T-helper 17 cell (primary cell): ENCODE measurements around the gene CLCN2. TPM values are rescaled to one million over a fixed set of nuclear protein-coding genes. Genes with fewer than 3 reads are reported as not detected.

ENCODE experiments used
- ATAC-seq: fragments of 150-1000 bp; cut with Tn5 transposase; 2 replicates; pipeline ENCODE4 v1.10.0; 2021; ENCODE audit warnings: mild to moderate bottlenecking, moderate library complexity
- DNase-seq, 3 donors: peaks; one replicate each; pipeline versions ENCODE4 v3.0.0 to v3.0.0-alpha.2; 2020 to 2021
- H3K9me3 ChIP-seq: one replicate; pipeline ENCODE4 v1.7.0; 2013; ENCODE audit warnings: low read length, mild to moderate bottlenecking; ENCODE audit not compliant: control insufficient read depth, poor library complexity, severe bottlenecking
- H3K27ac Mint-ChIP-seq: one replicate; pipeline ENCODE4 v1.8.0; 2022; ENCODE audit warnings: mild to moderate bottlenecking, moderate library complexity, mixed read lengths
- H3K27me3 Mint-ChIP-seq: one replicate; pipeline ENCODE4 v1.8.0; 2022; ENCODE audit warnings: mixed read lengths
- H3K36me3 Mint-ChIP-seq: one replicate; pipeline ENCODE4 v1.8.0; 2022; ENCODE audit warnings: low read depth, mixed read lengths
- H3K4me1 Mint-ChIP-seq: one replicate; pipeline ENCODE4 v1.8.0; 2022; ENCODE audit warnings: mild to moderate bottlenecking, mixed read lengths
- H3K4me3 Mint-ChIP-seq: one replicate; pipeline ENCODE4 v1.8.0; 2022; ENCODE audit warnings: mild to moderate bottlenecking, moderate library complexity, mixed read lengths
- total RNA-seq, 4 donors: library from RNA in 2 of 4; stranded (reverse) in 2 of 4; gene quantifications; one replicate each; pipeline ENCODE4 v1.2.3 and lab custom pipeline; 2022 to 2026

CLCN2 gene
- total RNA-seq, 2 donors from 2014 or later, result 4.6 TPM

DNA sequence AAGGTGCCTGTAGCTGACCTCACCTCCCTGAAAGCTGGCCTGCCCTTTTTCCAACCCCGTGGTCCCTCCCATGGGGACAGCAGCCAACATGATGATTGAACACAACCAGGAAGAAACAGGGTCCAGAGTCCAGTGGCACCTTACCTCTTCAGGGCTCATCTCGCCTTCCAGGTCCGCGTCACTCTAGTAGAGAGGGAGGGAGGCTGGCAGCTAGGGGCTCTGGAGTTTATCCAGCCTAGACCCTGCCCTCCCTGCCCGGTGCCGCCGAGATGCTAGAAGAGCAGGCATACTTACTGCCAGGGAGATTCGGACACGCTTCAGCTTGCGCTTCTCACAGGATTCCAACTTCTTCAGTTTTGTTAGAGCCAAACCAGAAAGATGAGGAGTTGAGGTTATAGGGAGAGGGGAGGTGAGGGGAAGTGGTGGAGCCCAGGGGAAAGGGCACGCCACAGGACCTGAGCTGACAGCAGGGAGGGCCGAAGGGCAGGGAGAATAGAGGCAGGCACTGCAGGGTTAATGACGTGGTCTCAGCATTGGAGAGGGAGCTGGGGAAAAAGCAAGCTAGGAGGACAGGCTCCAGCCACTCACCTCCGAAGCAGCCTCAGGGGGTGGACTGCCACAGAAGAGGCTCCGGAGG is 9.1 kb downstream of the CLCN2 start:
- Mint-ChIP-seq H3K36me3 (no peaks in the 10 kb centered on the region), H3K27ac (no peak overlapping the region)
- DNase-seq, result no peak

GRCh38 chr3:184351511-184352148 is 9.8 kb downstream of the CLCN2 start:
- no peaks in the 10 kb centered on the region for H3K4me1 Mint-ChIP-seq
- H3K36me3 Mint-ChIP-seq, result no peaks in the 10 kb centered on the region
- H3K27ac Mint-ChIP-seq, result no peak overlapping the region
- H3K27me3 Mint-ChIP-seq, result no peaks in the 10 kb centered on the region
- H3K4me3 Mint-ChIP-seq, result no peak overlapping the region
- ATAC-seq (no peak), DNase-seq (no peak)
- no peaks in the 10 kb centered on the region for H3K9me3 ChIP-seq

More for the DNA sequence above, 9.1 kb downstream of the CLCN2 start:
- no peaks in the 10 kb centered on the region for H3K27me3 Mint-ChIP-seq
- no peaks in the 10 kb centered on the region for H3K4me1 Mint-ChIP-seq
- no peaks in the 10 kb centered on the region for H3K9me3 ChIP-seq
- H3K4me3 Mint-ChIP-seq, result no peak overlapping the region
- ATAC-seq, result no peak

DNA sequence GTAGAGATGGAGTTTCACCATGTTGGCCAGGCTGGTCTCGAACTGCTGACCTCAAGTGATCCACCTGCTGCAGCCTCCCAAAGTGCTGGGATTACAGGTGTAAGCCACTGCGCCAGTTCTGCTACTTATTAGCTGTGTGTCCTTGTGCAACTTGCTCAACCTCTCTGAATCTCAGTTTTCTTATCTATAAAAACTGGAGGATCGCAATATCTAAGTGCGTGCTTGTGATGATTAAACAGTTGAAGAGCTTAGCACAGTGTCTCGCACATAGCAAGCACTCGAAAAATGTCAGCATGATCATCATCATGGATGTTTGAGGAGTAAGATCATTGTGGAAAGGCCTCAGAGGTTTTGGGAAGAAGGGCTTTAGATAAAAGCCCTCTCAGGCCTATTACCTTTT is 10.8 kb downstream of the CLCN2 start:
- peaks cover 1% of the 10 kb centered on the region for H3K4me1 Mint-ChIP-seq
- H3K27me3 Mint-ChIP-seq, result no peaks in the 10 kb centered on the region
- ATAC-seq (no peak), DNase-seq (no peak)
- H3K27ac Mint-ChIP-seq, result no peak overlapping the region
- H3K9me3 ChIP-seq, result no peaks in the 10 kb centered on the region
- no peaks in the 10 kb centered on the region for H3K36me3 Mint-ChIP-seq
- H3K4me3 Mint-ChIP-seq, result no peak overlapping the region

GRCh38 chr3:184349563-184350470 is 11.6 kb downstream of the CLCN2 start:
- no peaks in the 10 kb centered on the region for H3K36me3 Mint-ChIP-seq
- H3K27ac Mint-ChIP-seq, result no peak overlapping the region

GRCh38 chr3:184348057-184348382 is 13.4 kb downstream of the CLCN2 start:
- DNase-seq, result no peak
- no peaks in the 10 kb centered on the region for H3K36me3 Mint-ChIP-seq
- peaks cover 3% of the 10 kb centered on the region for H3K4me1 Mint-ChIP-seq
- H3K4me3 Mint-ChIP-seq, result no peak overlapping the region
- no peak overlapping the region for H3K27ac Mint-ChIP-seq
- no peaks in the 10 kb centered on the region for H3K27me3 Mint-ChIP-seq
- ATAC-seq, result no peak
- H3K9me3 ChIP-seq, result no peaks in the 10 kb centered on the region

More at GRCh38 chr3:184349563-184350470, 11.6 kb downstream of the CLCN2 start:
- H3K4me1 Mint-ChIP-seq, result peaks cover 3% of the 10 kb centered on the region
- DNase-seq (no peak), ATAC-seq (no peak)
- H3K9me3 ChIP-seq, result no peaks in the 10 kb centered on the region
- no peak overlapping the region for H3K4me3 Mint-ChIP-seq
- H3K27me3 Mint-ChIP-seq, result no peaks in the 10 kb centered on the region

GRCh38 chr3:184347321-184348056 is 13.9 kb downstream of the CLCN2 start:
- DNase-seq (no peak), ATAC-seq (no peak)
- no peaks in the 10 kb centered on the region for H3K9me3 ChIP-seq
- Mint-ChIP-seq H3K27ac (peak overlapping the region; percentile 21), H3K27me3 (no peaks in the 10 kb centered on the region), H3K36me3 (no peaks in the 10 kb centered on the region), H3K4me3 (no peak overlapping the region), H3K4me1 (peaks cover 3% of the 10 kb centered on the region)

GRCh38 chr3:184346480-184347190 is 14.8 kb downstream of the CLCN2 start:
- H3K4me3 Mint-ChIP-seq, result no peak overlapping the region
- H3K4me1 Mint-ChIP-seq, result peaks cover 3% of the 10 kb centered on the region
- no peak for ATAC-seq

DNA sequence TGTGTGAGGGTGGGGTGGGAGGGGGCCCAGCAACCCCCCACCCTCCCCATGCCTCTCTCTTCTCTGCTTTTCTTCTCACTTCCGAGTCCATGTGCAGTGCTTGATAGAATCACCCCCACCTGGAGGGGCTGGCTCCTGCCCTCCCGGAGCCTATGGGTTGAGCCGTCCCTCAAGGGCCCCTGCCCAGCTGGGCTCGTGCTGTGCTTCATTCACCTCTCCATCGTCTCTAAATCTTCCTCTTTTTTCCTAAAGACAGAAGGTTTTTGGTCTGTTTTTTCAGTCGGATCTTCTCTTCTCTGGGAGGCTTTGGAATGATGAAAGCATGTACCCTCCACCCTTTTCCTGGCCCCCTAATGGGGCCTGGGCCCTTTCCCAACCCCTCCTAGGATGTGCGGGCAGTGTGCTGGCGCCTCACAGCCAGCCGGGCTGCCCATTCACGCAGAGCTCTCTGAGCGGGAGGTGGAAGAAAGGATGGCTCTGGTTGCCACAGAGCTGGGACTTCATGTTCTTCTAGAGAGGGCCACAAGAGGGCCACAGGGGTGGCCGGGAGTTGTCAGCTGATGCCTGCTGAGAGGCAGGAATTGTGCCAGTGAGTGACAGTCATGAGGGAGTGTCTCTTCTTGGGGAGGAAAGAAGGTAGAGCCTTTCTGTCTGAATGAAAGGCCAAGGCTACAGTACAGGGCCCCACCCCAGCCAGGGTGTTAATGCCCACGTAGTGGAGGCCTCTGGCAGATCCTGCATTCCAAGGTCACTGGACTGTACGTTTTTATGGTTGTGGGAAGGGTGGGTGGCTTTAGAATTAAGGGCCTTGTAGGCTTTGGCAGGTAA is 15.9 kb downstream of the CLCN2 start:
- peak; percentile 47 for ATAC-seq
- Mint-ChIP-seq H3K4me3 (no peak overlapping the region), H3K27ac (no peak overlapping the region)

More at GRCh38 chr3:184346480-184347190, 14.8 kb downstream of the CLCN2 start:
- no peaks in the 10 kb centered on the region for H3K36me3 Mint-ChIP-seq
- no peaks in the 10 kb centered on the region for H3K9me3 ChIP-seq
- H3K27ac Mint-ChIP-seq, result peak overlapping the region; percentile 21
- no peaks in the 10 kb centered on the region for H3K27me3 Mint-ChIP-seq
- DNase-seq, result no peak

GRCh38 chr3:184344579-184345316 is 16.7 kb downstream of the CLCN2 start:
- ATAC-seq, result no peak

More for the DNA sequence above, 15.9 kb downstream of the CLCN2 start:
- H3K9me3 ChIP-seq, result no peaks in the 10 kb centered on the region
- peaks cover 11% of the 10 kb centered on the region for H3K4me1 Mint-ChIP-seq
- DNase-seq, result no peak
- H3K27me3 Mint-ChIP-seq, result no peaks in the 10 kb centered on the region
- no peaks in the 10 kb centered on the region for H3K36me3 Mint-ChIP-seq

DNA sequence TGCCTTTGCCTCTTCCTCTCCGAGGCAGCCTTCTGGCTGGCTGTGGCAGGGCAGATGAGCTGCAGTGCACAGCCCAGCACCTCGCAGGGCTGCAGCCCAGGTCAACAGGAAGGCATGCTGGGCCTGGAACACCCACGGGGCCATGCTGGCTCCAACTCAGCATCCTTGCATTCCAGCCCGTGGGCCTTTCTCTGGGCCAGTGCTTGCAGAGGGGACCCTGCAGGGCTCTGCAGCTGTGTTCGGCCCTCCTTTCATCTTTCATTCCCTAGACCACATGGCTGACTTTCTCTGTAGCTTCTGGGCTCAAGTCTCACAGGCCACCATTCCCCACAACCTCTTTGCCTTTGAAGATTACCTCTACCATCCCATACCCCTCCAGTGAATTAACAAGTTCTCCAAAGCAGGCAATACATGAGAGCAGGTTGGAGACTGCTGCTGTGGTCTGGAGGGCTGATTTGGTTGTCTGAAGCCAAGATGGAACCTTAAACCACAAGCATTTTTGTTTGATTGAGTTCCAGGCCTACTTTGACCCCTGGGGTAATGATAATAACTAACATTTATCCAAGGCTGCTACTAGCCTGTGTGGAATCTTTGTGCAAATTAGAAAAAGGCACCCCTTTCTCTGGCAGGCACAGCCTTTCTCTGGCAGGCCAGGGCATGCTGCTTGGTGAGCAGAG is 18.1 kb downstream of the CLCN2 start:
- no peak for DNase-seq
- Mint-ChIP-seq H3K27me3 (no peaks in the 10 kb centered on the region), H3K27ac (no peak overlapping the region), H3K4me1 (peaks cover 18% of the 10 kb centered on the region), H3K36me3 (no peaks in the 10 kb centered on the region), H3K4me3 (no peak overlapping the region)
- no peak for ATAC-seq
- H3K9me3 ChIP-seq, result no peaks in the 10 kb centered on the region

More at GRCh38 chr3:184344579-184345316, 16.7 kb downstream of the CLCN2 start:
- H3K9me3 ChIP-seq, result no peaks in the 10 kb centered on the region
- DNase-seq, result no peak
- Mint-ChIP-seq H3K36me3 (no peaks in the 10 kb centered on the region), H3K4me3 (no peak overlapping the region), H3K27ac (no peak overlapping the region), H3K4me1 (peaks cover 13% of the 10 kb centered on the region), H3K27me3 (no peaks in the 10 kb centered on the region)

DNA sequence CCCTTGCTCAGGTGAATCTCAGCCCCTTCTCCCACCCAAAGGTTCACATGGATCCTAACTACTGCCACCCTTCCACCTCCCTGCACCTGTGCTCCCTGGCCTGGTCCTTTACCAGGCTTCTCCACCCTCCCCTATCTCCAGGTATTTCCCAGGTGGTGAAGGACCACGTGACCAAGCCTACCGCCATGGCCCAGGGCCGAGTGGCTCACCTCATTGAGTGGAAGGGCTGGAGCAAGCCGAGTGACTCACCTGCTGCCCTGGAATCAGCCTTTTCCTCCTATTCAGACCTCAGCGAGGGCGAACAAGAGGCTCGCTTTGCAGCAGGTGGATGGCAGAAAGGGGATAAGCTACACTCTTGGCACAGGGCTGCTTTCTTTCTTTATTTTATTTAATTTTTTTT is 19.5 kb downstream of the CLCN2 start:
- no peak for ATAC-seq
- Mint-ChIP-seq H3K27me3 (peaks cover 7% of the 10 kb centered on the region), H3K4me3 (no peak overlapping the region), H3K36me3 (peaks cover 4% of the 10 kb centered on the region), H3K27ac (no peak overlapping the region), H3K4me1 (peaks cover 27% of the 10 kb centered on the region)
- no peak for DNase-seq
- H3K9me3 ChIP-seq, result no peaks in the 10 kb centered on the region
